Panc1 (cell line): Measurements from ENCODE around the gene THBS2.

Source experiments
- POLR2AphosphoS5 ChIP-seq: IDR thresholded peaks from 2 replicates; pipeline ENCODE4 v1.6.1; 2012; ENCODE audit warnings: mild to moderate bottlenecking, low read depth, low read length, moderate library complexity
- SIN3A ChIP-seq: IDR thresholded peaks from 2 replicates; pipeline ENCODE4 v1.6.1; 2012; ENCODE audit warnings: low read depth, mild to moderate bottlenecking, low read length, moderate library complexity, borderline replicate concordance; ENCODE audit not compliant: insufficient read depth
- TF ChIP-seq, protein P1 (sequence below): fragments of 450-650 bp; IDR thresholded peaks from 2 replicates; pipeline ENCODE4 v1.5.1; 2017; ENCODE audit warnings: mild to moderate bottlenecking
- TF ChIP-seq, protein P2 (sequence below), 2 experiments: IDR thresholded peaks; 2 replicates each; pipeline ENCODE4 v1.6.1; 2011 to 2012; ENCODE audit warnings: low read depth in 2 of 2, control low read depth in 1 of 2, low read length in 1 of 2, mild to moderate bottlenecking in 1 of 2, moderate library complexity in 1 of 2; ENCODE audit not compliant: insufficient read depth in 1 of 2

DNA sequence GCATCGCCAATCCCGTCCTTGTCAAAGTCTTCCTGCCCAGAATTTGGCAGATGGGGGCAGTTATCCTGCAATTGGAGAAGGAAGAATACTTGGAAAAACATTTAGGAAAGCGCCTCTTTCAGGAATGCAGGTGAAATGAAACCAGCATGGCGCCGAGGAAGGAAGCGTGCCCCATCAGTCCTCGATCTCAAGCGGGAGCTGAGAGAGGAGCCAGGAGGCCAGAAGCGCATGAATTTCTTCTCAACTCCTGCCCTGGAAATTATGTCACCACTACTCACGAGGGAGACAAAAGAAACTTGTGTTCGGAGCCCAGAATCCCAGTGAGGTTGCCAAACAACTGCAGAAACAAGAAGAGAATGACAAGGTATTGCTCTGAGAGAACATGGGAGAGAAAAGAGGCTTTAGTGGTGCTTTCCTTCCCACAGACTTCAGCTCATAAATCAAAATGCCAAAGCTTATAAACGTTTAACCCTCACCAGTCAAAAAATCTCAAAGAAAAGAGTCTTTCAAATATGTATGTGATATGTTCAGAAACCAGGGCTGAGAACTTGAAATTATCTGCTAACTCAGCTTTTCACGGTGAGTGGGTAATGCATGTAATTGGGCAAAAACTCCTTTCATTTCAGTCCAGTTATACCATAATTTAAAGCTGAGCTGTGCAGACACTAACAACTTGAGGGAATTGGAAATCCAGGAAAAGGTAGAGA, 23.9 kb downstream of the THBS2 start:
- TF ChIP-seq, protein P1, sequence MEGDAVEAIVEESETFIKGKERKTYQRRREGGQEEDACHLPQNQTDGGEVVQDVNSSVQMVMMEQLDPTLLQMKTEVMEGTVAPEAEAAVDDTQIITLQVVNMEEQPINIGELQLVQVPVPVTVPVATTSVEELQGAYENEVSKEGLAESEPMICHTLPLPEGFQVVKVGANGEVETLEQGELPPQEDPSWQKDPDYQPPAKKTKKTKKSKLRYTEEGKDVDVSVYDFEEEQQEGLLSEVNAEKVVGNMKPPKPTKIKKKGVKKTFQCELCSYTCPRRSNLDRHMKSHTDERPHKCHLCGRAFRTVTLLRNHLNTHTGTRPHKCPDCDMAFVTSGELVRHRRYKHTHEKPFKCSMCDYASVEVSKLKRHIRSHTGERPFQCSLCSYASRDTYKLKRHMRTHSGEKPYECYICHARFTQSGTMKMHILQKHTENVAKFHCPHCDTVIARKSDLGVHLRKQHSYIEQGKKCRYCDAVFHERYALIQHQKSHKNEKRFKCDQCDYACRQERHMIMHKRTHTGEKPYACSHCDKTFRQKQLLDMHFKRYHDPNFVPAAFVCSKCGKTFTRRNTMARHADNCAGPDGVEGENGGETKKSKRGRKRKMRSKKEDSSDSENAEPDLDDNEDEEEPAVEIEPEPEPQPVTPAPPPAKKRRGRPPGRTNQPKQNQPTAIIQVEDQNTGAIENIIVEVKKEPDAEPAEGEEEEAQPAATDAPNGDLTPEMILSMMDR = no peak
- TF ChIP-seq SIN3A (no peak), POLR2AphosphoS5 (no peak)
- TF ChIP-seq, protein P2, sequence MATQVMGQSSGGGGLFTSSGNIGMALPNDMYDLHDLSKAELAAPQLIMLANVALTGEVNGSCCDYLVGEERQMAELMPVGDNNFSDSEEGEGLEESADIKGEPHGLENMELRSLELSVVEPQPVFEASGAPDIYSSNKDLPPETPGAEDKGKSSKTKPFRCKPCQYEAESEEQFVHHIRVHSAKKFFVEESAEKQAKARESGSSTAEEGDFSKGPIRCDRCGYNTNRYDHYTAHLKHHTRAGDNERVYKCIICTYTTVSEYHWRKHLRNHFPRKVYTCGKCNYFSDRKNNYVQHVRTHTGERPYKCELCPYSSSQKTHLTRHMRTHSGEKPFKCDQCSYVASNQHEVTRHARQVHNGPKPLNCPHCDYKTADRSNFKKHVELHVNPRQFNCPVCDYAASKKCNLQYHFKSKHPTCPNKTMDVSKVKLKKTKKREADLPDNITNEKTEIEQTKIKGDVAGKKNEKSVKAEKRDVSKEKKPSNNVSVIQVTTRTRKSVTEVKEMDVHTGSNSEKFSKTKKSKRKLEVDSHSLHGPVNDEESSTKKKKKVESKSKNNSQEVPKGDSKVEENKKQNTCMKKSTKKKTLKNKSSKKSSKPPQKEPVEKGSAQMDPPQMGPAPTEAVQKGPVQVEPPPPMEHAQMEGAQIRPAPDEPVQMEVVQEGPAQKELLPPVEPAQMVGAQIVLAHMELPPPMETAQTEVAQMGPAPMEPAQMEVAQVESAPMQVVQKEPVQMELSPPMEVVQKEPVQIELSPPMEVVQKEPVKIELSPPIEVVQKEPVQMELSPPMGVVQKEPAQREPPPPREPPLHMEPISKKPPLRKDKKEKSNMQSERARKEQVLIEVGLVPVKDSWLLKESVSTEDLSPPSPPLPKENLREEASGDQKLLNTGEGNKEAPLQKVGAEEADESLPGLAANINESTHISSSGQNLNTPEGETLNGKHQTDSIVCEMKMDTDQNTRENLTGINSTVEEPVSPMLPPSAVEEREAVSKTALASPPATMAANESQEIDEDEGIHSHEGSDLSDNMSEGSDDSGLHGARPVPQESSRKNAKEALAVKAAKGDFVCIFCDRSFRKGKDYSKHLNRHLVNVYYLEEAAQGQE (IDR thresholded peaks at IDR 0.05; ENCODE audit: insufficient read depth in 1 of 2, low read depth in 2 of 2, low read length in 1 of 2) = no peak
